IPS-15b (cell line): ENCODE measurements around the gene ROPN1.

Experiments
- H3K27me3 ChIP-seq: one replicate; pipeline ENCODE4 v1.6.1; 2013; ENCODE audit warnings: low read length; ENCODE audit not compliant: control insufficient read depth, insufficient read depth
- H3K36me3 ChIP-seq: one replicate; pipeline ENCODE4 v1.6.1; 2013; ENCODE audit warnings: low read length; ENCODE audit not compliant: control insufficient read depth, insufficient read depth
- H3K4me1 ChIP-seq: one replicate; pipeline ENCODE4 v1.6.1; 2013; ENCODE audit warnings: mild to moderate bottlenecking, low read length; ENCODE audit not compliant: control insufficient read depth, insufficient read depth
- H3K4me3 ChIP-seq: one replicate; pipeline ENCODE4 v1.5.1; 2013; ENCODE audit warnings: low read depth, low read length
- H3K9ac ChIP-seq: one replicate; pipeline ENCODE4 v1.6.1; 2013; ENCODE audit warnings: low read depth, mild to moderate bottlenecking, low read length
- H3K9me3 ChIP-seq: one replicate; pipeline ENCODE4 v1.6.1; 2013; ENCODE audit warnings: mild to moderate bottlenecking, low read length; ENCODE audit not compliant: control insufficient read depth, insufficient read depth

The ROPN1 gene

GRCh38 chr3:123936400-123936799, 55.5 kb downstream of the ROPN1 start:
- H3K4me1 ChIP-seq = no peaks in the 10 kb centered on the region
- H3K36me3 ChIP-seq = no peaks in the 10 kb centered on the region
- H3K27me3 ChIP-seq = no peaks in the 10 kb centered on the region
- no peaks in the 10 kb centered on the region for H3K9me3 ChIP-seq
- no peak overlapping the region for H3K9ac ChIP-seq
- H3K4me3 ChIP-seq = no peak overlapping the region

DNA sequence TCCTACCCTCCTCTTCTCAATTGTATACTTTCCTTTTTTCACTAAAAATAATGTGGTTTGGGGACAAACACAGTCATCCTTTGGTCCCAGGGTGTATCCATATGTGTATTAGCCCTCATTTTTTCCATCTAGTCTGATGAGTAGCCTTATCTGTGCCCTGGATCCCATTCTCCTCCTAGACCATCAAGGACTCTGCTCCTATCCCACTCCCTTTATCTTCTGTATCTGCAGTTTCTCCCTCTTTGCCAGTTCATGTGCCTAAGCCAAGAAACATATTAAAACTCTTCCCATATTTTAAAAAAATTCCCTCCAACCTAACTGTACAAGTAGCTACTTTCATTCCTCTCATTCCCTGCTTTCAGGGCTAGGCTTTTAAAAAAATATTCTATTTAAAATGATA, 56.1 kb downstream of the ROPN1 start:
- H3K4me1 ChIP-seq = no peaks in the 10 kb centered on the region
- H3K9ac ChIP-seq = no peak overlapping the region
- H3K36me3 ChIP-seq = no peaks in the 10 kb centered on the region
- H3K27me3 ChIP-seq = no peaks in the 10 kb centered on the region
- H3K4me3 ChIP-seq = no peak overlapping the region
- H3K9me3 ChIP-seq = no peaks in the 10 kb centered on the region

DNA sequence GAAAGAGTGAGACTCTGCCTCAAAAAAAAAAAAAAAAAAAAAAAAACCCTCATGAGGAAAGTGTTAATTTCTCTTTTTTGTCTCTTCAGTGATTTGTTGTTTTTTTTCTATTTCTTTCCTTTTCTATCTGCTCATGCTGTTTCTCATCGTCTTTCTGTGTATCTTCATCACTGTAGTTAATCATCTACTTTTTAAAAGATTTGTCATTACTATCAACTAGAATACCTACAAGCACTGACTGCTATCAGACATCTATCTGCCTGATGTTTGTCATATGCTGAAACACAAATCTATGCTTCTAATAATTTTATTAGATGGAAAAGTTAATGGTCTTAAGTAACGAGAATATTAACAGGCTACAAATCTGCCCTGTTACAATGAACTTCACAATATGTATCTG, 57.7 kb downstream of the ROPN1 start:
- H3K9ac ChIP-seq = no peak overlapping the region
- no peaks in the 10 kb centered on the region for H3K36me3 ChIP-seq
- no peak overlapping the region for H3K4me3 ChIP-seq
- no peaks in the 10 kb centered on the region for H3K4me1 ChIP-seq
- no peaks in the 10 kb centered on the region for H3K9me3 ChIP-seq
- H3K27me3 ChIP-seq = no peaks in the 10 kb centered on the region

DNA sequence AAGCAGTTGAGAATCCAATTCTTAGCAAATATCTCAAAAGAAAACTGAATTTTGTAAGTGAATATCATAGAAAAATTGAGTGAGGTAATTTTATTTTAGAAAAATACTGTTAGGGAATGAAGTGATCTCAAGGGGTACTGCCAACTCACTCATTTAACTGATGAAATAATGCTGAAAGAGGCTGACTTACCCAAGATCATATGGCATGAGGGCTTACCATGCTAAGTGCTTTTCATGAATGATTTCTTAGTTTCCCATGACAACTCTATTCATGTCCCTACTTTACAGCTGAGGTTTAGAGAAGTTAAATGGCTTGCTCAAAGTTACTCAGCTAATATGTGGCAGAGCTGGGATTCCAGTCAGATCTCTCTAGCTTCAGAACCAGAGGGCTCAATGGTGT, 61.5 kb downstream of the ROPN1 start:
- Histone ChIP-seq H3K36me3 (no peaks in the 10 kb centered on the region), H3K27me3 (no peaks in the 10 kb centered on the region)

DNA sequence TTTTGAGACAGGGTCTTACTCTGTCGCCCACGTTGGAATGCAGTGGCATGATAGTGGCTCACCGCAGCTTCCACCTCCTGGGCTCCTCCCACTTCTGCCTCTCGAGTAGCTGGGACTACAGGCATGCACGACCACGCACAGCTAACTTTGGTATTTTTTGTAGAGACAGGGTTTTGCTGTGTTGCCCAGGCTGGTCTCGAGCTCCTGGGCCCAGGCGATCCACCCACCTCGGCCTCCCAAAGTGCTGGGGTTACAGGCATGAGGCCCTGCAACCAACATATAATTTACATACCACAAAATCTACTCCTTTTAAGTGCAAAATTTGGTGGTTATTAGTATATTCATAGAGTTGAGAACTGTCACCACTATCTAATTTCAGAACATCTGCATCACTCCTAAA, 62.6 kb downstream of the ROPN1 start:
- no peaks in the 10 kb centered on the region for H3K36me3 ChIP-seq
- no peaks in the 10 kb centered on the region for H3K27me3 ChIP-seq
- H3K4me3 ChIP-seq = no peak overlapping the region
- no peaks in the 10 kb centered on the region for H3K4me1 ChIP-seq
- H3K9me3 ChIP-seq = no peaks in the 10 kb centered on the region
- no peak overlapping the region for H3K9ac ChIP-seq

More for the DNA sequence above, 61.5 kb downstream of the ROPN1 start:
- Histone ChIP-seq H3K9ac (no peak overlapping the region), H3K9me3 (no peaks in the 10 kb centered on the region), H3K4me3 (no peak overlapping the region), H3K4me1 (no peaks in the 10 kb centered on the region)

DNA sequence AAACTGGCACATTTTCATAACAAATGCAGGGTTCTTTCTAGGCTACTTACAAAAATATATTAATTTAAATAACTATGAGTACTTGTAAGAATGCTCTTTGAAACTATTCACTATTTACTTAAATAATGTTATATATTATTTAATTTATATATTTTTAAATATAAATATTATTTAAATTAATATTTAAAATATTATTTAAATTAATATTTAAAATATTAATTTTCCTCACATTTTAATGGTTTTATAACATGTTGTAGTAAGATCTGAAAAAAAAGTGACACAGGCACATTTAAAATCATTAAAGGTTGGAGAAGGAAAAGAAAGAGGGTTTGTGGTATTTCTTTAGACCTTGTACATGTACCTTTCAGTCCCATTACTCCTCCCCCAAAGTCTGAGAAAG, 65.5 kb downstream of the ROPN1 start:
- Histone ChIP-seq H3K4me1 (no peaks in the 10 kb centered on the region), H3K27me3 (no peaks in the 10 kb centered on the region), H3K9me3 (no peaks in the 10 kb centered on the region), H3K4me3 (no peak overlapping the region), H3K9ac (no peak overlapping the region), H3K36me3 (no peaks in the 10 kb centered on the region)

DNA sequence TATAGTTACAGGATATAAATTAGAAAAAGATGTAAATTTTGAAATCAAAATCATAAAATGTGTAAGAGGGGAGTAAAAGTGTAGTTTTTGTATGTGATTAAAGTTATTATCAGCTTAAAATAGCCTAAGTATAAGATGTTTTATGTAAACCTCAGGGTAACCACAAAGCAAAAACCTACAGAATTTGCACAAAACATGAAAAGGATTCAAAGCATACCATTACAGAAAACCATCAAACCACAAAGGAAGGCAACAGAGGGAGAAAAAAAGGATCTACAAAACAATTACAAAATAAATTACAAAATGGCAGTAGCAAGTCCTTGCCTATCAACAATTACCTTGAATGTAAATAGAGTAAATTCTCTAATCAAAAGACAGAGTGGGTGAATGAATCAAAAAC, 71.1 kb downstream of the ROPN1 start:
- Histone ChIP-seq H3K36me3 (peaks cover 5% of the 10 kb centered on the region), H3K4me3 (no peak overlapping the region), H3K9me3 (no peaks in the 10 kb centered on the region), H3K27me3 (no peaks in the 10 kb centered on the region), H3K9ac (no peak overlapping the region), H3K4me1 (no peaks in the 10 kb centered on the region)

DNA sequence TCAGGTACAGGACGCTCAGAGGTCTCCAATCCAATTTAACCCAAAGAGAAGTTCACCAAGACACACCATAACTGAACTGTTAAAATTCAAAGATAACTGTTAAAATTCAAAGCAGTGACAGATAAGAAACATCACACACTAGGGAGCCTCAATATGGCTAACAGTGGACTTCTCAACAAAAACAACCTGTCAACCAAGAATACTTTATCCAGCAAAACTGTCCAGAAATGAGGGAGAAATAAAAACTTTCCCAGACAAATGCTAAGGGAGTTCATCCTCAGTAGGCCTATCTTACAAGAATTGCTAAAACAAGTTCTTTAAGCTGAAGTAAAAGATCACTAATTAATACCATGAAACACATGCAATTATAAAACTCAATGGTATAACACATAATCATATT, 71.5 kb downstream of the ROPN1 start:
- no peaks in the 10 kb centered on the region for H3K4me1 ChIP-seq
- no peak overlapping the region for H3K4me3 ChIP-seq
- H3K27me3 ChIP-seq = no peaks in the 10 kb centered on the region
- peaks cover 5% of the 10 kb centered on the region for H3K36me3 ChIP-seq
- no peak overlapping the region for H3K9ac ChIP-seq
- no peaks in the 10 kb centered on the region for H3K9me3 ChIP-seq

GRCh38 chr3:123919353-123919752, 72.6 kb downstream of the ROPN1 start:
- Histone ChIP-seq H3K36me3 (peaks cover 5% of the 10 kb centered on the region), H3K4me1 (no peaks in the 10 kb centered on the region), H3K9ac (no peak overlapping the region), H3K4me3 (no peak overlapping the region), H3K9me3 (no peaks in the 10 kb centered on the region), H3K27me3 (no peaks in the 10 kb centered on the region)
